Transverse colon (tissue), 4 donors: ENCODE data around the gene MFAP1.
"Not testable (repeated sequence)": the region's sequence is repeated elsewhere in the genome, so short reads cannot be mapped to it uniquely, and the experiment has no call there.

Experiments used
- POLR2A ChIP-seq: fragments of 450-650 bp; IDR thresholded peaks from one replicate; pipeline ENCODE4 v1.6.1; 2016; ENCODE audit warnings: antibody characterized with exemption, mild to moderate bottlenecking, moderate library complexity
- POLR2AphosphoS5 ChIP-seq, 3 donors: sonication (generic); formaldehyde crosslinking; IDR thresholded peaks; one replicate each; pipeline ENCODE4 v1.6.1; 2016; ENCODE audit warnings: antibody characterized with exemption in 3 of 3
- TF ChIP-seq, protein P1 (sequence below), 5 experiments: fragments of 200-600 bp in 3 of 5; fragments of 450-650 bp in 2 of 5; sonication (generic) in 3 of 5; IDR thresholded peaks; 1 replicate in 2 of 5; 2 replicates in 3 of 5; pipeline ENCODE4 v1.5.1; 2016 to 2017; ENCODE audit warnings: antibody characterized with exemption in 5 of 5, inconsistent platforms in 3 of 5, mild to moderate bottlenecking in 2 of 5, moderate library complexity in 1 of 5

DNA sequence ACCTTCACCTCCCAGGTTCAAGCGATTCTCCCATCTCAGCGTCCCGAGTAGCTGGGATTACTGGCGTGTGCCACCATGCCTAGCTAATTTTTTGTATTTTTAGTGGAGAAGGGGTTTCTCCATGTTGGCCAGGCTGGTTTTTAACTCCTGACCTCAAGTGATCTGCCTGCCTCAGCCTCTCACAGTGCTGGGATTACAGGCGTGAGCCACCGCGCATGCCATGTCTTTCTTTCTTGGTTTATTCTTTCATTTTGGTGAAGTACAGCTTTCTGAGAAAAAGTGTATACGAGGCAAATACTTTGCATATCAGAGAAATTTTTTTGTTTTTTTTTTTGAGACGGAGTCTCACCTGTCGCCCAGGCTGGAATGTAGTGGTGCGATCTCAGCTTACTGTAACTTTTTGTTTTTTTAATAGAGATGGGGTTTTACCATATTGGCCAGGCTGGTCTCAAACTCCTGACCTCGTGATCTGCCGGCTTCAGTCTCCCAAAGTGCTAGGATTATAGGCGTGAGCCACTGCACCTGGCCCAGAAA lies 7.1 kb upstream of the MFAP1 start:
- TF ChIP-seq POLR2AphosphoS5 (IDR thresholded peaks at IDR 0.05); POLR2A: not testable (repeated sequence)
- TF ChIP-seq, protein P1, sequence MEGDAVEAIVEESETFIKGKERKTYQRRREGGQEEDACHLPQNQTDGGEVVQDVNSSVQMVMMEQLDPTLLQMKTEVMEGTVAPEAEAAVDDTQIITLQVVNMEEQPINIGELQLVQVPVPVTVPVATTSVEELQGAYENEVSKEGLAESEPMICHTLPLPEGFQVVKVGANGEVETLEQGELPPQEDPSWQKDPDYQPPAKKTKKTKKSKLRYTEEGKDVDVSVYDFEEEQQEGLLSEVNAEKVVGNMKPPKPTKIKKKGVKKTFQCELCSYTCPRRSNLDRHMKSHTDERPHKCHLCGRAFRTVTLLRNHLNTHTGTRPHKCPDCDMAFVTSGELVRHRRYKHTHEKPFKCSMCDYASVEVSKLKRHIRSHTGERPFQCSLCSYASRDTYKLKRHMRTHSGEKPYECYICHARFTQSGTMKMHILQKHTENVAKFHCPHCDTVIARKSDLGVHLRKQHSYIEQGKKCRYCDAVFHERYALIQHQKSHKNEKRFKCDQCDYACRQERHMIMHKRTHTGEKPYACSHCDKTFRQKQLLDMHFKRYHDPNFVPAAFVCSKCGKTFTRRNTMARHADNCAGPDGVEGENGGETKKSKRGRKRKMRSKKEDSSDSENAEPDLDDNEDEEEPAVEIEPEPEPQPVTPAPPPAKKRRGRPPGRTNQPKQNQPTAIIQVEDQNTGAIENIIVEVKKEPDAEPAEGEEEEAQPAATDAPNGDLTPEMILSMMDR (IDR thresholded peaks at IDR 0.05), result not testable (repeated sequence)
